GM03348 (cell line): ENCODE measurements around the gene MMAA.
"Not testable (repeated sequence)": the region's sequence is repeated elsewhere in the genome, so short reads cannot be mapped to it uniquely, and the experiment has no call there.

Experiments used
- DNase-seq: peaks from one replicate; pipeline ENCODE4 v3.0.0; 2012; ENCODE audit warnings: low spot score

Gene MMAA

GRCh38 chr4:145618932-145619638 is at the start of gene MMAA:
Gene MMAA, plus strand, starts transcription at chr4:145619385. Its CDS starts 19,755 bp downstream, at chr4:145639140.
- peak; percentile 99 for DNase-seq

- not testable (repeated sequence) for DNase-seq
Observed at GRCh38 chr4:145574546-145574945, 44.6 kb upstream of the MMAA start.

- DNase-seq, result no peak
Observed at GRCh38 chr4:145580906-145581305, 38.3 kb upstream of the MMAA start.

- DNase-seq, result no peak
Observed at GRCh38 chr4:145583191-145584055, 35.8 kb upstream of the MMAA start.

- DNase-seq, result no peak
Observed at GRCh38 chr4:145587088-145587754, 32.0 kb upstream of the MMAA start.

GRCh38 chr4:145589381-145589780 is 29.8 kb upstream of the MMAA start:
- not testable (repeated sequence) for DNase-seq

- DNase-seq, result no peak
Observed at GRCh38 chr4:145589916-145590702, 29.1 kb upstream of the MMAA start.

DNA sequence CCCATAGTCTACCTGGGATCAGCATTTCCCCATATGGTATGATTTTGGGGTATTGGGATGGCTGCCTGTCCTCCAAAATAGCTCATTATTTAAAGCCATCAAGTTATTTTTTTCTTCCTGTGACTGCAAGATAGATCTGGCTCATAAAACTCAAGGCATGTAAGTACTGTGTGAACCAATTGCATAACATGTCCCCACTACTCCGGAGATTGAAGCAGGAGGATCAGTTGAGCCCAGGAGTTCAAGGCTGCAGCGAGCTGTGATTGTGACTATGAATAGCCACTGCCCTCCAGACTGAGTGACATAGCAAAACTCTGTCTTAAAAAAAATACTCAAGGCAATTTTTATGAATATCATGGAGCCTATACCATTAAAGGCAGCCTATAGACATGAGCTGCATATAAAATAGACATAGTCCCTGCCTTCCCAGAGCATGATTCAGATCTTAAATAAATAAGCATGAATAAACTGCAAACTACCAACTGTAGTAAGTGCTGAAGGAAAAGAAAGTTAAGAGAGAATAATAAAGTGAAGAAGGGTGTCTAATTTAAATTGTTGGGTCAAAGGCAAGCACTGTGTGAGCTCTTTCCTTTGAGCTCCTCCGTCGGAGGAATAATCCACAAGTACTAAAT is 16.9 kb upstream of the MMAA start:
- DNase-seq, result no peak

- no peak for DNase-seq
Observed at GRCh38 chr4:145605941-145606340, 13.2 kb upstream of the MMAA start.

- DNase-seq, result peak; percentile 65
Observed at GRCh38 chr4:145609481-145610427, 9.4 kb upstream of the MMAA start.

DNA sequence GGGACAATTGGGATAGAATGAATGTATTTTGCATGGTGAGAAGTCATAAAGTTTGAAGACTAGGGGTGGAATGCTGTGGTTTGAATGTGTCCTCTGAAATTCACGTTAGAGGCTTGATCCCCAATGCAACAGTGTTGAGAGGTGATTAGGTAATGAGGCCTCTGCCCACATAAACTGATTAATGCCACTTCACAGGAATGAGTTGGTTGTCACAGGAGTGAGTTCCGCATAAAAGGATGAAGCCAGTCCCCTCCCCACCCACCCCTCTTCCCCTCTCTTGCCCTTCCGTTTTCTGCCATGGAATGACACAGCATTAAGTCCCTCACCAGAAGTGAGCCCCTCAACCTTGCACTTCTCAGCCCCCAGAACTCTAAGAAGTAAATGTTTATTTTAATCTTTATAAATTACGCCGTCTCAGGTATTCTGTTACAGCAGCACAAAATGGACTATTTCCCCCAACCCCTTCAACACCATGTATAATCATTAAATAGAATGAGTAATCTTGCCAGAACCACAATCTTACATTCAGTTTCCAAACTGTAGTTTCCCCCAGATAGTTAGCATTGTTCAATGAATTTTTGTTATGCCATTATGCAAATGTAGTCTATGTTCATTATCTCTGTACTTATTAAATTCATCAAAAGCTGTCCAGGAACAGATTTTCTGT is 5.5 kb upstream of the MMAA start:
- no peak for DNase-seq

DNA sequence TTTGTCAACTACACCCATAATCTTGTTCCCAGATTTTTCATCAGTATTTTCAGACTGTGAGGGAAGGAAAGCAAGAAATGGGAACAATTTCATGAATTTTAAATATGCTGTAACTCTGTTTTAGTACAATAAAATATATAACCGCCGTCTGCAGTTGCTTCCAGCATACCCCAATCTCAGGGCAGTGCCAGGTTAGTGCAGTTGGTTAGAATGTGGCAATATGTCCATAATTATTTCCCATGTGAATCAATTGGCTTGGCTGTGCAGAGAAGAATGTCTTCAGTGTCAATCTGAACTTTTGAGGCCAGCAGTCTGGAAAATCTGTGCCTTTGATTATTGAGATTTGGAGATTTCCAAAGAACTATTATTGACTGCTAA is 5.0 kb upstream of the MMAA start:
- no peak for DNase-seq

- peak; percentile 29 for DNase-seq
Observed at GRCh38 chr4:145618210-145618931, 814 bp upstream of the MMAA start.

- DNase-seq, result peak; percentile 30
Observed at GRCh38 chr4:145619639-145619996, 433 bp downstream of the MMAA start.

- DNase-seq, result not testable (repeated sequence)
Observed at GRCh38 chr4:145622067-145622466, 2.9 kb downstream of the MMAA start.

- no peak for DNase-seq
Observed at GRCh38 chr4:145623831-145624230, 4.6 kb downstream of the MMAA start.

DNA sequence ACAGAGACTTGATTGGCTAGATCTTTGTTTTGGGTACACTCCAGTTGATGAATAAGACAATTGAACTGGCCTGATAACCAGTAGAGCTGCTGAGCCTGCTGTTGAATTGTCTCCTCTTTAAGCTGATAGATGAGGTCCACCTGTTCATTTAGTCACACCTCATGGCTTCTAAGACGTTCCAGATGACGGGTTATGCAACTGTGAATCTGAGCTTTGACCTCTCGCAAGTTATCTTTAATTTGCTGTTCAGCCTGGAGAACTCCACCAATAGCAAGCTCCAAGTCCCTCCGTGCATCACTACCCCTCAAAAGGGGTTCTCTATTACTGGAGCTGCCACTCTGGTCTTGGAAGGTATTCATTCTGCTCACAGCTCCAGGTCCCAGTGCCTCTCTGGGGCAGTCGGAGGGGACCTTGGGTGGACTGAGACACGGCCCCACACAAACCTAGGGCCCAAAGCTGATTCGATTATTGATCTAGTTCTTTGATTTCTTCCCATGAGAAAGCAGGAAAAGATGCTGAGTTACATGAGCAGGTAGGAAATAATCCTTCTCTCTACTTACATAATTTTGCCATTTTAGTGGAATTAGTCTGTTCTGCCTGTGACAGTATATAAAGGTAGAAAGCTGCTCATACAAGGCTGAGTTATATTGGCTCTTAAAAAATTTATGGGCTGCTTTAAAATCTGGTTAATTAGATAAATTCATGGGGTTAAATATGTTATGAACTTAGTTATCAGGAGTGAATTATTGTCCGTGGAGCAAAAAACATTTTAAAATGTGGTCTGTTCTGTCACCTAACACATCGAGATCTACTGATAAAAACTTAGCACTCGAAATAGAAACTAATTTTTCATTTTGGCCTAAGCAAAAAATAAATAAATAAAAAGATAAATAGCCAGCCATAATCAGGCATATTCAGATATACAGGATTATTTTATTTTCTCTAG is 6.8 kb downstream of the MMAA start:
- DNase-seq, result no peak

GRCh38 chr4:145626623-145626982 is 7.4 kb downstream of the MMAA start:
- DNase-seq, result no peak
